Astrocyte (in vitro differentiated cells and primary cell): Measurements from ENCODE around the gene PTCH2. TPM values are rescaled to one million over a fixed set of nuclear protein-coding genes. Genes with fewer than 3 reads are reported as not detected.

Experiments
- DNase-seq: peaks from one replicate; pipeline ENCODE4 v3.0.0-alpha.2; 2010; ENCODE audit warnings: low read depth
- FAIRE-seq: peaks from 2 replicates; lab custom pipeline; 2011; peaks lifted over from hg19 to GRCh38; lab: Jason Lieb, UNC
- H2AFZ ChIP-seq: 2 replicates; pipeline ENCODE4 v1.6.0; 2012; ENCODE audit warnings: low read depth, low read length, inconsistent platforms
- H3K27ac ChIP-seq: 2 replicates; pipeline ENCODE4 v1.5.1; 2011; ENCODE audit warnings: low read depth, low read length, inconsistent platforms
- H3K27me3 ChIP-seq: 2 replicates; pipeline ENCODE4 v1.6.0; 2011; ENCODE audit warnings: low read length, inconsistent platforms; ENCODE audit not compliant: insufficient read depth
- H3K36me3 ChIP-seq: 2 replicates; pipeline ENCODE4 v1.5.1; 2011; ENCODE audit warnings: low read length, inconsistent platforms; ENCODE audit not compliant: insufficient read depth
- H3K4me1 ChIP-seq: 2 replicates; pipeline ENCODE4 v1.5.1; 2011; ENCODE audit warnings: low read length, inconsistent platforms; ENCODE audit not compliant: insufficient read depth
- H3K4me2 ChIP-seq: 2 replicates; pipeline ENCODE4 v1.6.0; 2012; ENCODE audit warnings: low read length, inconsistent platforms
- H3K4me3 ChIP-seq: 2 replicates; pipeline ENCODE4 v1.5.1; 2011; ENCODE audit warnings: low read depth, mild to moderate bottlenecking, low read length, inconsistent platforms; ENCODE audit not compliant: insufficient read depth
- H3K79me2 ChIP-seq: 2 replicates; pipeline ENCODE4 v1.6.0; 2012; ENCODE audit warnings: mild to moderate bottlenecking, low read length, inconsistent platforms; ENCODE audit not compliant: insufficient read depth
- H3K9ac ChIP-seq: 2 replicates; pipeline ENCODE4 v1.6.0; 2012; ENCODE audit warnings: mild to moderate bottlenecking, low read length, inconsistent platforms
- H3K9me3 ChIP-seq: 2 replicates; pipeline ENCODE4 v1.5.1; 2012; ENCODE audit warnings: low read depth, mild to moderate bottlenecking, low read length, inconsistent platforms; ENCODE audit not compliant: insufficient read depth
- H4K20me1 ChIP-seq: 2 replicates; pipeline ENCODE4 v1.6.0; 2012; ENCODE audit warnings: low read length, inconsistent platforms; ENCODE audit not compliant: insufficient read depth
- H3K27ac Mint-ChIP-seq: one replicate; pipeline ENCODE4 v1.8.0; 2021; ENCODE audit warnings: mild to moderate bottlenecking, mixed read lengths; ENCODE audit not compliant: unreplicated experiment
- H3K27me3 Mint-ChIP-seq: one replicate; pipeline ENCODE4 v1.8.0; 2021; ENCODE audit warnings: low read depth, mixed read lengths; ENCODE audit not compliant: unreplicated experiment
- H3K36me3 Mint-ChIP-seq: one replicate; pipeline ENCODE4 v1.8.0; 2021; ENCODE audit warnings: low read depth, mixed read lengths; ENCODE audit not compliant: unreplicated experiment
- H3K4me1 Mint-ChIP-seq: one replicate; pipeline ENCODE4 v1.8.0; 2021; ENCODE audit warnings: low read depth, mixed read lengths; ENCODE audit not compliant: unreplicated experiment
- H3K4me3 Mint-ChIP-seq: one replicate; pipeline ENCODE4 v1.8.0; 2021; ENCODE audit warnings: mild to moderate bottlenecking, moderate library complexity, mixed read lengths; ENCODE audit not compliant: unreplicated experiment
- H3K9me3 Mint-ChIP-seq: one replicate; pipeline ENCODE4 v1.8.0; 2021; ENCODE audit warnings: mild to moderate bottlenecking, mixed read lengths; ENCODE audit not compliant: unreplicated experiment
- EZH2 ChIP-seq: IDR thresholded peaks from 2 replicates; pipeline ENCODE4 v1.6.1; 2012; ENCODE audit warnings: mild to moderate bottlenecking, low read length, inconsistent platforms; ENCODE audit not compliant: insufficient read depth
- total RNA-seq: library from RNA; stranded (reverse); gene quantifications from 2 replicates; pipeline ENCODE4 v1.2.1, GENCODE V29; 2021
- TF ChIP-seq, protein P1 (sequence below): IDR thresholded peaks from 2 replicates; pipeline ENCODE4 v1.5.1; 2011; ENCODE audit warnings: low read depth, mild to moderate bottlenecking, inconsistent platforms, low read length, moderate library complexity; ENCODE audit not compliant: insufficient read depth

The PTCH2 gene
- total RNA-seq, 1 donor from 2014 or later, result 0.89 TPM

DNA sequence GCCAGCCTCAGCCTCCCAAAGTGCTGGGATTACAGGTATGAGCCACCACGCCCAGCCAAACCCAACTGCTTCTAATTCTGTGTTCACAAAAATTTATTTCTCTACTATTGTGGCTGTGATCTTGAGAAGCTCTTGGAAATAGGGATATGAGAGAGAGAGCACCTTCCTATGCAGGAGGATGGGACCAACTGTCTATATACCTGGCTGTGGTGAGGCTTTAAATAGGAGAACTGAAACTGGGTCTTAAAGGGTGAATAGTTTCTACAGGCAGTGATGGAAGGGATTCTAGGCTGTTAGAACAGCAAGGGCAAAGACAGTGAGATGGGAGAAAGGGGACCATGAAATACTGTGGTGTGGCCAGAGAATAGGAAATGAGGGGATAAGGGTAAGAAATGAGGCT, 8.3 kb upstream of the PTCH2 start:
- peaks cover 38% of the 10 kb centered on the region for H3K36me3 Mint-ChIP-seq
- Histone ChIP-seq H2AFZ (no peak overlapping the region), H3K9ac (no peak overlapping the region), H3K79me2 (no peaks in the 10 kb centered on the region), H3K27me3 (no peaks in the 10 kb centered on the region), H3K4me2 (no peak overlapping the region), H3K36me3 (no peaks in the 10 kb centered on the region), H3K4me3 (no peak overlapping the region), H3K4me1 (no peaks in the 10 kb centered on the region), H3K27ac (no peak overlapping the region), H4K20me1 (no peaks in the 10 kb centered on the region), H3K9me3 (no peaks in the 10 kb centered on the region)
- no peaks in the 10 kb centered on the region for H3K4me1 Mint-ChIP-seq
- no peak overlapping the region for H3K27ac Mint-ChIP-seq
- H3K27me3 Mint-ChIP-seq, result peaks cover 4% of the 10 kb centered on the region
- no peak for TF ChIP-seq EZH2
- TF ChIP-seq, protein P1, sequence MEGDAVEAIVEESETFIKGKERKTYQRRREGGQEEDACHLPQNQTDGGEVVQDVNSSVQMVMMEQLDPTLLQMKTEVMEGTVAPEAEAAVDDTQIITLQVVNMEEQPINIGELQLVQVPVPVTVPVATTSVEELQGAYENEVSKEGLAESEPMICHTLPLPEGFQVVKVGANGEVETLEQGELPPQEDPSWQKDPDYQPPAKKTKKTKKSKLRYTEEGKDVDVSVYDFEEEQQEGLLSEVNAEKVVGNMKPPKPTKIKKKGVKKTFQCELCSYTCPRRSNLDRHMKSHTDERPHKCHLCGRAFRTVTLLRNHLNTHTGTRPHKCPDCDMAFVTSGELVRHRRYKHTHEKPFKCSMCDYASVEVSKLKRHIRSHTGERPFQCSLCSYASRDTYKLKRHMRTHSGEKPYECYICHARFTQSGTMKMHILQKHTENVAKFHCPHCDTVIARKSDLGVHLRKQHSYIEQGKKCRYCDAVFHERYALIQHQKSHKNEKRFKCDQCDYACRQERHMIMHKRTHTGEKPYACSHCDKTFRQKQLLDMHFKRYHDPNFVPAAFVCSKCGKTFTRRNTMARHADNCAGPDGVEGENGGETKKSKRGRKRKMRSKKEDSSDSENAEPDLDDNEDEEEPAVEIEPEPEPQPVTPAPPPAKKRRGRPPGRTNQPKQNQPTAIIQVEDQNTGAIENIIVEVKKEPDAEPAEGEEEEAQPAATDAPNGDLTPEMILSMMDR, result no peak
- H3K4me3 Mint-ChIP-seq, result no peak overlapping the region
- DNase-seq (no peak), FAIRE-seq (no peak)
- peaks cover 2% of the 10 kb centered on the region for H3K9me3 Mint-ChIP-seq

DNA sequence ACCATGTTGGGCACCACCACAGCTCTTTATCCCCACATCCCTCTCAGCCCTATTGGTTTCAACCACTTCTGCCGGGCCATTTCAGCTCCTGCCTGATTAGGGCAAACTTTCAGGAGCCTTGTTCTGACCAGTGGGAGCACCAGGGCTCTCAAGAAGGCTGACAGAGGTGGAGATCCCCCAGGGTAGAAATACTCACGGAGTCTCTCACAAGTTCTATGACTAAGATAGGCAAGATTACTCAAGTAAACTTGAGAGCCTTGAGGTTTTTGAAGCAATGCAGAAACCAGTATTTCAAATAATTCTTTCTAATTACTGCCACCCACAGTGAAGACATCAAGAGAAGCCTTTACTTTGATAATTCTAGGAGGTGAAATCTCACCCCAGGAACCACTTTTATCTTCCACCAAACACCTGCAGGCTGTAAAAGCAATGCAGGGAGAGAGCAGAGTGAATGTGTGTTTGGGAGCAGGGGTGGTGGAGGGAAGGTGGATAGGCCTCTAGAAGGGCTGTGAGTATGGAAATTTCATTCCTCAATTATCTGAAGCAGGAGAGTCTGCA, 6.6 kb upstream of the PTCH2 start:
- Histone ChIP-seq H3K4me2 (no peak overlapping the region), H3K79me2 (no peaks in the 10 kb centered on the region), H3K27ac (no peak overlapping the region), H3K36me3 (no peaks in the 10 kb centered on the region), H3K4me3 (no peak overlapping the region), H4K20me1 (no peaks in the 10 kb centered on the region), H2AFZ (no peak overlapping the region), H3K9ac (no peak overlapping the region), H3K9me3 (no peaks in the 10 kb centered on the region), H3K4me1 (no peaks in the 10 kb centered on the region), H3K27me3 (no peaks in the 10 kb centered on the region)
- peaks cover 4% of the 10 kb centered on the region for H3K27me3 Mint-ChIP-seq
- no peak overlapping the region for H3K27ac Mint-ChIP-seq
- TF ChIP-seq, protein P1, result no peak
- TF ChIP-seq EZH2, result no peak
- H3K4me3 Mint-ChIP-seq, result no peak overlapping the region
- peaks cover 28% of the 10 kb centered on the region for H3K36me3 Mint-ChIP-seq
- H3K4me1 Mint-ChIP-seq, result no peaks in the 10 kb centered on the region
- H3K9me3 Mint-ChIP-seq, result peaks cover 2% of the 10 kb centered on the region
- DNase-seq, result no peak
- no peak for FAIRE-seq

DNA sequence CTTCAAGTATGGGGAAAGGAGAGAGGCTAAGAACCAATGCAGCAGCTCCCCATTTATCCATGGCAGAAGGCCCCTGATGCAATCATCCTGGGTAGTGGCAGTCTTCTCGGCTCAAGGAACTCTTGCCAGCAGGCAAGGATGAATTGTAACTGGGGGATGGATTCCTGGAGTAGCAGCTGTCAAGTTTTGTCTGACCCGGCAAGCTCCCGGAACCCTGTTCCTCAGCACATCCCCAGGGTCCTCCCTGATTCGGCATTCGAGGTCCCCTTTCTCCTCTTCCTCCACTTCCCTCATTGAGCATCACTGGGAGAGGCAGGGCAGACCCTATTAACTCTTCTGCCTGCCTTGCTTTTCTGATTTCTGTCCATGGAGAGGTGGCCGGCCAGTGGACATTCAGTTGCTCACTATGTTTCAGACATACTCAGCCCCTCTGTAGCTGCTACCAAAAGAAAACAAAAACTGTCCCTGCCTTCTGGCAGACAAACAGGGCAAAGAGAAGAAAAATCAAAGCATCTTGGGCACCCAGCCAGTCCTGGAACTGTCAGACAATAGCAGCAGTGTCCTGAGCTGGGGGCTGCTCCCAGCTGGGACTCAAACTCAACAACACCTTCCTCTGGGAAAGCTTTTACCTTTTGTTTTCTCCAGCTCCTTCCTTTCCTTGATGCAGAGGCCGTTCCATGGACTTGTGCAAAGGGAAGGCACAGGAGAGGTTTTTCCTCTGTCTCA, 5.6 kb upstream of the PTCH2 start:
- Mint-ChIP-seq H3K27ac (no peak overlapping the region), H3K36me3 (peaks cover 28% of the 10 kb centered on the region), H3K9me3 (peaks cover 4% of the 10 kb centered on the region), H3K27me3 (peaks cover 4% of the 10 kb centered on the region), H3K4me3 (no peak overlapping the region), H3K4me1 (no peaks in the 10 kb centered on the region)
- Histone ChIP-seq H3K27ac (no peak overlapping the region), H3K27me3 (no peaks in the 10 kb centered on the region), H4K20me1 (no peaks in the 10 kb centered on the region), H3K4me3 (no peak overlapping the region), H3K36me3 (no peaks in the 10 kb centered on the region), H3K79me2 (no peaks in the 10 kb centered on the region), H3K4me2 (no peak overlapping the region), H2AFZ (no peak overlapping the region), H3K9me3 (no peaks in the 10 kb centered on the region), H3K4me1 (no peaks in the 10 kb centered on the region), H3K9ac (no peak overlapping the region)
- FAIRE-seq, result no peak
- no peak for TF ChIP-seq EZH2
- TF ChIP-seq, protein P1, result no peak
- DNase-seq, result no peak
